ENCODE data around the gene RAD23A.
"Not testable (repeated sequence)": the region's sequence is repeated elsewhere in the genome, so short reads cannot be mapped to it uniquely, and the experiment has no call there.

Gene RAD23A

DNA sequence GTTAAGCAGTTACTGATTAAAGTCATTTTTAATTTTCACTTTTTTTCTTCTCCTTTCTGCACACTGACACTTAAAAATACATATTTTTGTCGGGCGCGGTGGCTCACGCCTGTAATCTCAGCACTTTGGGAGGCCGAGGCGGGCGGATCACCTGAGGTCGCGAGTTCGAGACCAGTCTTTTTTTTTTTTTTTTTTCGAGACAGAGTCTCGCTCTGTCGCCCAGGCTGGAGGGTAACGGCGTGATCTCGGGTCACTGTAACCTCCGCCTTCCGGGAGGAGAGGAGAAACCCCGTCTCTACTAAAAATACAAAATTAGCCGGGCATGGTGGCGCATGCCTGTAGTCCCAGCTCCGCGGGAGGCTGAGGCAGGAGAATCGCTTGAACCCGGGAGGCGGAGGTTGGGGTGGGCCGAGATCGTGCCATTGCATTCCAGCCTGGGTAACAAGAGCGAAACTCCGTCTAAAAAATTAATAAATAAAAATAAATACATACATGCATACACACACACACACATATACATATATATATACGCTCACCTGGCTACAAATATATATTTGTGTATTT is 11.8 kb downstream of the RAD23A start:
- Histone ChIP-seq H3K27ac (ENCODE audit: low read length) (peak overlapping the region; percentile 76), H3K9ac (ENCODE audit: low read length in 2 of 2) (peak overlapping the region; percentile 81 to 95), H3K4me3 (ENCODE audit: low read length in 2 of 2) (peak overlapping the region; percentile 93 to 95), H3K36me3 (ENCODE audit: control insufficient read depth in 2 of 2, insufficient read depth in 2 of 2, low read length in 2 of 2) (peaks cover 11% of the 10 kb centered on the region in 2 donors), H3K4me1 (ENCODE audit: control insufficient read depth, insufficient read depth, low read length) (peaks cover 27% of the 10 kb centered on the region)
- H3K9me3 ChIP-seq (ENCODE audit: control insufficient read depth in 2 of 2, low read length in 2 of 2); H3K27me3 ChIP-seq (ENCODE audit: control insufficient read depth in 1 of 2, insufficient read depth in 2 of 2, low read length in 2 of 2): not testable (repeated sequence)

DNA sequence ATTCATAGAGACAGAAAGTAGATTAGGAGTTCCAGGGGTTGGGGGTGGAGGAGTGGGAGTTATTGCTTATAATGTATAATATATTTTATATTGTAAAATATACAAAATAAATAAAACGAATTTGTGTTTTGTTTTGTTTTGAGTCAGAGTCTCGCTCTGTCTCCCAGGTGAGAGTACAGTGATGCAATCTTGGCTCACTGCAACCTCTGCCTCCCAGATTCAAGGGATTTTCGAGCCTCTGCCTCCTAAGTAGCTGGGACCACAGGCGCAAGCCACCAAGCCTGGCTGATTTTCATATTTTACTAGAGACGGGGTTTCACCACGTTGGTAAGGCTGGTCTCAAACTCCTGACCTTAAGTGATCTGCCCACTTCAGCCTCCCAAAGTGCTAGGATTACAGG is 13.8 kb downstream of the RAD23A start:
- Histone ChIP-seq H3K27ac (ENCODE audit: low read length) (no peak overlapping the region), H3K9ac (ENCODE audit: low read length in 2 of 2) (no peak overlapping the region), H3K9me3 (ENCODE audit: control insufficient read depth in 2 of 2, low read length in 2 of 2) (no peaks in the 10 kb centered on the region), H3K27me3 (ENCODE audit: control insufficient read depth in 1 of 2, insufficient read depth in 2 of 2, low read length in 2 of 2) (no peaks in the 10 kb centered on the region), H3K4me3 (ENCODE audit: low read length in 2 of 2) (no peak overlapping the region), H3K36me3 (ENCODE audit: control insufficient read depth in 2 of 2, insufficient read depth in 2 of 2, low read length in 2 of 2) (peaks cover 3 to 4% of the 10 kb centered on the region in 2 donors), H3K4me1 (ENCODE audit: control insufficient read depth, insufficient read depth, low read length) (peaks cover 14% of the 10 kb centered on the region)

DNA sequence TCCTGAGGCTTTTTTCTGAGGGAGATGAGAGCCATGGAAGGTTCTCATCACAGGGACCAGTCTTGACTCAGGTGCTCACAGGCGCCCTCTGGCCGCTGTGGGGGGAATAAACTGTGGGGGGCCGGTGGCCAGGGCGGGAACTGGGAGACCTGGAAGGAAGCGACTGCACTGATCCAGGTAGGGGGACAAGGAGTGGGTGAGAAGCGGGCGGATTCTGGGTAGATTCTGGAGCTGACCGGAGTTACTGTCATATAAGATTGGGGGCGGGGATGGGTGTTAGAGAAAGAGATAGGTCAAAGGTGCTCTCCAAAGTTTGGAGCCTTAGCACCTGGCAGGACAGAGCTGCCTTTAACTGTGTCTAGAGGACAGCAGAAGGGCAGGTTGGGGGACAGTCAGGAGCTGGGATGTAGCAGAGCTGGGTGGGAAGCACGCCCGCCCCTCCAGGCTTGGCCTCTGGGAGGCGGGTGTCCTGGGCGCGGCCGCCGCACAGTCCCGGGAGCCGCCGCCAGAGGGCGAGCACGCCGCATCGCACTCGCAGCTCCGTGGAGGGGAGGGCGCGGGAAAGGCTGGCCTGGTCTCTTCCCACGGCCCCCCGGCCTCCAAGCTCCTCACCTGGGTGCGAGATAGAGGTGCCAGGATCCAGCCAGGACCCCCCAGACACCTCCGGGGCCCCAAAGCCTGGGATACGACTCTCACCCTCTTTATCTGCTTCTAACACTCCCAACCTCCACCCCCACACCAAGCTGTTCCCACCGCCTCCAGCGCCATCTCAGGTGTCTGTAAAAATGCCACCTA is 19.6 kb downstream of the RAD23A start:
- H3K4me3 ChIP-seq (ENCODE audit: low read length in 2 of 2): peak overlapping the region; percentile 80 to 92
- H3K4me1 ChIP-seq (ENCODE audit: control insufficient read depth, insufficient read depth, low read length): peaks cover 14% of the 10 kb centered on the region
- peak overlapping the region; percentile 53 to 60 for H3K9ac ChIP-seq (ENCODE audit: low read length in 2 of 2)
- H3K36me3 ChIP-seq (ENCODE audit: control insufficient read depth in 2 of 2, insufficient read depth in 2 of 2, low read length in 2 of 2): no peaks in the 10 kb centered on the region
- H3K27me3 ChIP-seq (ENCODE audit: control insufficient read depth in 1 of 2, insufficient read depth in 2 of 2, low read length in 2 of 2): no peaks in the 10 kb centered on the region
- no peak overlapping the region for H3K27ac ChIP-seq (ENCODE audit: low read length)
- no peaks in the 10 kb centered on the region for H3K9me3 ChIP-seq (ENCODE audit: control insufficient read depth in 2 of 2, low read length in 2 of 2)

DNA sequence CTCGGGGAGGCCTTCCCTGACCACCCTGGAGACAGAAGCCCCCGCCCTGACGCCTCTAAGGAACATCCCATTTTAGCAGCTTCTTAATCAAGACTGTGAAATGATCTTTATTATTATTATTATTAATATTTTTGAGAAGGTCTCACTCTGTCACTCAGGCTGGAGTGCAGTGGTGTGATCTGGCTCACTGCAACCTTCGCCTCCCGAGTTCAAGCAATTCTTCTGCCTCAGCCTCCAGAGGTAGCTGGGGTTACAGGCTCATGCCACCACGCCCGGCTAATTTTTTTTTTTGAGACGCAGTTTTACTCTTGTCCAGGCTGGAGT is 20.1 kb downstream of the RAD23A start:
- Histone ChIP-seq H3K27me3 (ENCODE audit: control insufficient read depth in 1 of 2, insufficient read depth in 2 of 2, low read length in 2 of 2) (no peaks in the 10 kb centered on the region), H3K9me3 (ENCODE audit: control insufficient read depth in 2 of 2, low read length in 2 of 2) (no peaks in the 10 kb centered on the region), H3K27ac (ENCODE audit: low read length) (no peak overlapping the region), H3K36me3 (ENCODE audit: control insufficient read depth in 2 of 2, insufficient read depth in 2 of 2, low read length in 2 of 2) (no peaks in the 10 kb centered on the region), H3K4me1 (ENCODE audit: control insufficient read depth, insufficient read depth, low read length) (peaks cover 14% of the 10 kb centered on the region), H3K4me3 (ENCODE audit: low read length in 2 of 2) (peak overlapping the region in 1 of 2 donors; percentile 80), H3K9ac (ENCODE audit: low read length in 2 of 2) (peak overlapping the region in 1 of 2 donors; percentile 53)

DNA sequence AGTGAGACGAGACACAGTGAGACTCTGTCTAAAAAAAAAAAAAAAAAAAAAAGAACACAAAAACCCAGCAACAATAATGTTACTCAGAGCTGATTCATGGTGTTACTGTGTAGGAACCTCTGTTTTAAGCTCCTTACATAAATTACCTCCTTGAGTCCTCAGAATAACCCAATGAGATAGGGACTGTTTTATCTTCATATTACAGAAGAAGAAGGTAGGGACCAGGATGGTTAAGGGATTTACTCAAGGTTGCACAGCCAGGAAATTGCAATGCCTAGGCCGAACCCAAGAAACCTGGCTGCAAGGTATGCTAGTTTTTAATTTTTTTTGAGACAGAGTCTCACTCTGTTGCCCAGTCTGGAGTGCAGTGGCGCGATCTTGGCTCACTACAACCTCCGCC is 22.2 kb downstream of the RAD23A start:
- H3K9ac ChIP-seq (ENCODE audit: low read length in 2 of 2): no peak overlapping the region
- H3K4me3 ChIP-seq (ENCODE audit: low read length in 2 of 2): no peak overlapping the region
- H3K9me3 ChIP-seq (ENCODE audit: control insufficient read depth in 2 of 2, low read length in 2 of 2): no peaks in the 10 kb centered on the region
- H3K27ac ChIP-seq (ENCODE audit: low read length): no peak overlapping the region
- no peaks in the 10 kb centered on the region for H3K27me3 ChIP-seq (ENCODE audit: control insufficient read depth in 1 of 2, insufficient read depth in 2 of 2, low read length in 2 of 2)
- H3K36me3 ChIP-seq (ENCODE audit: control insufficient read depth in 2 of 2, insufficient read depth in 2 of 2, low read length in 2 of 2): no peaks in the 10 kb centered on the region
- peaks cover 14% of the 10 kb centered on the region for H3K4me1 ChIP-seq (ENCODE audit: control insufficient read depth, insufficient read depth, low read length)

DNA sequence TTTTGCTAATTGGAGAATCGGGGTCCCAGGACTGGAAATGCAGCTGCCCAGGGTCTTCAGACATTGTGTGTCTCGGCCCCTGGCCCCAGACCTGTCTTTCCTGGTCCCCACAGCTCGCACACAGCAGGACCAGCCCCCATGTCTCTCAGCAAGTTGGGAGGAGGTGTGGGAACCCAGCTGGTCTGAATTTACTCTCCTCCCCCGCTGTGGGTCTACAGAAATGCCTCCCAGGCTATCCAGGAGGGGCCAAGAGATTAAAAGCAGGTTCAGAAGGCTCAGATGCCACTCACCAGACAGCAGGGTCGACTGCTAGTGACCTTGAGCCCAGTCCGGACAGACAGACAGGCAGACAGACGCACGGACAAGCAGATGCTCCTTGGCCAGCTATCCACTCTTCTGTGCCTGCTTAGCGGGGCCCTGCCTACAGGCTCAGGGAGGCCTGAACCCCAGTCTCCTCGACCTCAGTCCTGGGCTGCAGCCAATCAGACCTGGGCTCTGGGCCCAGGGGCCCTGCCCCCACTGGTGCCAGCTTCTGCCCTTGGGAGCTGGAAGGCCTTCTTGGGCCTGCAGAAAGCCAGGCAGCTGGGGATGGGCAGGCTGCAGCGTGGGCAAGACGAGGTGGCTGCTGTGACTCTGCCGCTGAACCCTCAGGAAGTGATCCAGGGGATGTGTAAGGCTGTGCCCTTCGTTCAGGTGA is 23.8 kb downstream of the RAD23A start, which contains the start of gene DAND5:
Gene DAND5, plus strand, starts transcription at position 285 of the 697 bp plus-strand sequence. Its CDS starts 85 bp downstream, at position 370.
- Histone ChIP-seq H3K27ac (ENCODE audit: low read length) (peak within 1 kb of the TSS; percentile 69), H3K9me3 (ENCODE audit: control insufficient read depth in 2 of 2, low read length in 2 of 2) (no peaks in the 10 kb centered on the region), H3K27me3 (ENCODE audit: control insufficient read depth in 1 of 2, insufficient read depth in 2 of 2, low read length in 2 of 2) (no peaks in the 10 kb centered on the region), H3K4me1 (ENCODE audit: control insufficient read depth, insufficient read depth, low read length) (peaks cover 14% of the 10 kb centered on the region), H3K4me3 (ENCODE audit: low read length in 2 of 2) (peak within 1 kb of the TSS in 1 of 2 donors; percentile 35), H3K9ac (ENCODE audit: low read length in 2 of 2) (peak within 1 kb of the TSS; percentile 24 to 64), H3K36me3 (ENCODE audit: control insufficient read depth in 2 of 2, insufficient read depth in 2 of 2, low read length in 2 of 2) (no peaks in the 10 kb centered on the region)

DNA sequence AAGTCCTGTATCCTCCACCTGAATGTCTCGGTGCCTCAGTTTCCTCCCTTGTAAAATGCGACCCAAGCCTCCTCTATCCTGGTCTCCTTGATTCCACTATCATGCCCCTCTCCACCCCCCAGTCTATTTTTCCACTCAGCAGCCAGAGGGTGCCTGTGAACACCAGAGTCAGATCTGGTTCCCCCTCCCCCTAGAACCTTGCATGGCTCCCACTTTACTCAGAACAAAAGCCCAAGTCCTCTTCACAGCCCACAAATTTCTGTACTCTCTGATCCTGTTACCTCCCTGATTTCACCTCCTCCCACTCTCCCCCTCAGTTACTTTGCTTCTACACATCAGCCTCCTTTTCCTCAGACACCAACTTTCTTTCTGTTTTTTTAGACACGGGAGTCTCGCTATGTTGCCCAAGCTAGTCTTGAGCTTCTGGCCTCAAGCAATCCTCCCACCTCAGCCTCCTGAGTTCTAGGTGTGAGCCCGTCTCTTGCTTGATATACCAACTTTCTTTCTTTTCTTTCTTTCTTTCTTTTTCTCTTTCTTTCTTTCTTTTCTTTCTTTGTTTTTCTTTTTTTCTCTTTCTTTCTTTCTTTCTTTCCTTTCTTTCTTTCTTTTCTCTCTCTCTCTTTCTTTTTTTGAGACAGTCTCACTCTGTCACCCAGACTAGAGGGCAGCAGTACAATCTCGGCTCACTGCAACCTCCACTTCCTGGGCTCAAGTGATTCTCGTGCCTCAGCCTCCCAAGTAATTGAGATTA is 24.6 kb downstream of the RAD23A start:
- Histone ChIP-seq H3K9ac (ENCODE audit: low read length in 2 of 2) (peak overlapping the region; percentile 24 to 64), H3K36me3 (ENCODE audit: control insufficient read depth in 2 of 2, insufficient read depth in 2 of 2, low read length in 2 of 2) (no peaks in the 10 kb centered on the region), H3K4me1 (ENCODE audit: control insufficient read depth, insufficient read depth, low read length) (peaks cover 10% of the 10 kb centered on the region), H3K9me3 (ENCODE audit: control insufficient read depth in 2 of 2, low read length in 2 of 2) (no peaks in the 10 kb centered on the region), H3K4me3 (ENCODE audit: low read length in 2 of 2) (no peak overlapping the region), H3K27me3 (ENCODE audit: control insufficient read depth in 1 of 2, insufficient read depth in 2 of 2, low read length in 2 of 2) (no peaks in the 10 kb centered on the region), H3K27ac (ENCODE audit: low read length) (peak overlapping the region; percentile 69)

DNA sequence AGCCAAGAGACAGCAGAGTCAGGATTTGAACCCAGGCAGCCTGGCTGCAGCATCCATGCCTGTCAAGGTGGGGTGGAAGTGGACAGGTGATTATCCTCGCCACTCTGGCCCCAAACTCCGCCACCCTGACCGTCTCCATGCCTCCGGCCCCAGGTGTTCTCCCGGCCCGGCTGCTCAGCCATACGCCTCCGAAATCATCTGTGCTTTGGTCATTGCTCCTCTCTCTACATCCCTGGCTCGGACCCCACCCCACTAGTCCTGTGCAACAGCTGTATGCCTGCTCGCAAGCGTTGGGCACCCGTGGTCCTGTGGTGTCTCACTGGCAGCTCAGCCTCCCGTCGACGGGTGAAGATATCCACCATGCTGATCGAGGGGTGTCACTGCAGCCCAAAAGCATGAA is 27.6 kb downstream of the RAD23A start:
- H3K4me3 ChIP-seq (ENCODE audit: low read length in 2 of 2): no peak overlapping the region
- no peaks in the 10 kb centered on the region for H3K9me3 ChIP-seq (ENCODE audit: control insufficient read depth in 2 of 2, low read length in 2 of 2)
- no peaks in the 10 kb centered on the region for H3K36me3 ChIP-seq (ENCODE audit: control insufficient read depth in 2 of 2, insufficient read depth in 2 of 2, low read length in 2 of 2)
- no peak overlapping the region for H3K27ac ChIP-seq (ENCODE audit: low read length)
- H3K4me1 ChIP-seq (ENCODE audit: control insufficient read depth, insufficient read depth, low read length): peaks cover 10% of the 10 kb centered on the region
- no peak overlapping the region for H3K9ac ChIP-seq (ENCODE audit: low read length in 2 of 2)
- H3K27me3 ChIP-seq (ENCODE audit: control insufficient read depth in 1 of 2, insufficient read depth in 2 of 2, low read length in 2 of 2): no peaks in the 10 kb centered on the region

DNA sequence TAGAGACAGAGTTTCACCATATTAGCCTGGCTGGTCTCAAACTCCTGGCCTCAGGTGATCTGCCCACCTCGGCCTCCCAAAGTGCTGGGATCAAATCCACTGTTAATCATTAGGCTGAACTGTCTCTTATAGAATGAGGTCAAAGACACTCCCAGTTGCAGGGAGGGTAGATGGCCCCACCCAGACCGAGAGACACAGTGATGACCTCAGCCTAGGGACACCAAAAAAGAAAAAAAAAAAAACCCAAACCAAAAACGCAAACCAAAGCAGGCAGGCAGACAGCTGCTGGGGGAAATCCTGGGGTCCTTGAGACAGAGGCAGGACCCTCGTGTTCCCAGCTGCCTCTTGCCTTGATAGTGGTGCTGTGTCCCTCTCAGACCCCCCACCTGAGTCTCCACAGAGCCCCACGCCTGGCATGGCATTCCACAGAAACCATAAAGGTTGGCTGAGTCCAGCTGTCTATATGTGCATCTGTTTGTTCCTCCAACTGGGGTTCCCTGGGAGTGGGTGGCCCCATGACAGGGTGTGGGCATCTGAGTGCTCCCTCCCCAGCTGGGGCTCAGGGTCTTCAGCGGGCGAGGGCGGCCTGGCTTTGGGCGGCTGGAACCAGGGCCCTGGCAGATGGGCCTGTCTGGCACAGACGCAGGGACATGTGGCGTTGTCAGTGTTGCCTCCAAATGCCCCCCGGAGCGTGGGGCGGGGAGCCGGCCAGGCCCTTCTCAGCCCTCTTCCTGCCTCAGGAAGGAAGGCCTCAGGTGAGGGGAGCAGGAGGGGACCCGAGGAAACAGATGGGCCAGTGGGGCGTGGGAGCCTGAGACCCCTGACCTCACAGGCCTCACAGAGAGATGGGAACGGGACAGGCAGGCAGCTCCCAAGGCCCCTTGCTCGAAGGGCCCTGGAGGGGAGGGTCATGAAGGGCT is 28.9 kb downstream of the RAD23A start:
- no peaks in the 10 kb centered on the region for H3K9me3 ChIP-seq (ENCODE audit: control insufficient read depth in 2 of 2, low read length in 2 of 2)
- H3K4me1 ChIP-seq (ENCODE audit: control insufficient read depth, insufficient read depth, low read length): peaks cover 9% of the 10 kb centered on the region
- no peak overlapping the region for H3K4me3 ChIP-seq (ENCODE audit: low read length in 2 of 2)
- H3K27me3 ChIP-seq (ENCODE audit: control insufficient read depth in 1 of 2, insufficient read depth in 2 of 2, low read length in 2 of 2): no peaks in the 10 kb centered on the region
- no peak overlapping the region for H3K9ac ChIP-seq (ENCODE audit: low read length in 2 of 2)
- no peaks in the 10 kb centered on the region for H3K36me3 ChIP-seq (ENCODE audit: control insufficient read depth in 2 of 2, insufficient read depth in 2 of 2, low read length in 2 of 2)
- no peak overlapping the region for H3K27ac ChIP-seq (ENCODE audit: low read length)
